Type B pancreatic cell (in vitro differentiated cells): ENCODE results near the gene CD82. TPM values are rescaled to one million over a fixed set of nuclear protein-coding genes. Genes with fewer than 3 reads are reported as not detected.

Source experiments
- DNase-seq: peaks from one replicate; pipeline ENCODE4 v3.0.0; 2021; ENCODE audit warnings: mixed read lengths; ENCODE audit not compliant: unreplicated experiment; ENCODE audit errors: extremely low spot score
- H3K27ac Mint-ChIP-seq: 2 replicates; pipeline ENCODE4 v1.8.0; 2021; ENCODE audit warnings: mild to moderate bottlenecking, mixed read lengths
- H3K27me3 Mint-ChIP-seq: 2 replicates; pipeline ENCODE4 v1.8.0; 2021; ENCODE audit warnings: mixed read lengths
- H3K36me3 Mint-ChIP-seq: 2 replicates; pipeline ENCODE4 v1.8.0; 2021; ENCODE audit warnings: mixed read lengths
- H3K4me1 Mint-ChIP-seq: one replicate; pipeline ENCODE4 v1.8.0; 2021; ENCODE audit warnings: mixed read lengths; ENCODE audit not compliant: unreplicated experiment
- H3K4me3 Mint-ChIP-seq: 2 replicates; pipeline ENCODE4 v1.8.0; 2021; ENCODE audit warnings: mild to moderate bottlenecking, mixed read lengths
- H3K9me3 Mint-ChIP-seq: 2 replicates; pipeline ENCODE4 v1.8.0; 2021; ENCODE audit warnings: mixed read lengths
- total RNA-seq: library from RNA; stranded (reverse); gene quantifications from 2 replicates; pipeline ENCODE4 v1.2.1, GENCODE V29; 2021; ENCODE audit warnings: low replicate concordance
- TF ChIP-seq, protein P1 (sequence below): fragments of 200-600 bp; sonication (generic); conservative IDR thresholded peaks from 2 replicates; pipeline ENCODE4 v1.5.0; 2021; ENCODE audit warnings: antibody characterized with exemption, mild to moderate bottlenecking

The CD82 gene
- total RNA-seq, 1 donor from 2014 or later = 82.1 TPM

DNA sequence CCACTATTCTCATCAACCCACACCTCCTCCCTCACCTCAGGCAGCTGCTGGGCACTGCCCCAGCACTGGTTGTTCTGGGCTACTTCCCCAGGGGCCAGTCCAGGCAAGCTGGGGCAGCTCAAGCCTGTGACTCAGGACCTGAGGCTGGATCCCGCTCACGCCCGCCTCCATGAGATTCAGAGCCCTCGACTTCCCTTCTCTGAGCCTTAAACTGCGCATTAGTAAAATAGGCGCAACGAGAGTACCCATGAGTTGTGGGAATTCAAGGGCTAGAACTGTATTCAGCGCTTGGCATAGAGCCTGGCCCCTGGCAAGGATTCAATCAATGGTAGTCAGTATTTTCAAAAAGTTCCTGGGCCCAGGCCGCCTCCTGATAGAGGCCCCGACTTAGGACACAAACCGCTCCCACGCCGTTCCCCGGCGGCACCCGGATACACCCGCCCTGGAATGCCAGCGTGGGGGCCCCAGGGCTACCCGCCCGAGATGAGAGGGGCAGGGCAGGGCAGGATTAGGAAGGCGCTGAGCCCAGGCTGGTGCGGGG is 723 bp upstream of the CD82 start:
- DNase-seq = no peak
- TF ChIP-seq, protein P1, sequence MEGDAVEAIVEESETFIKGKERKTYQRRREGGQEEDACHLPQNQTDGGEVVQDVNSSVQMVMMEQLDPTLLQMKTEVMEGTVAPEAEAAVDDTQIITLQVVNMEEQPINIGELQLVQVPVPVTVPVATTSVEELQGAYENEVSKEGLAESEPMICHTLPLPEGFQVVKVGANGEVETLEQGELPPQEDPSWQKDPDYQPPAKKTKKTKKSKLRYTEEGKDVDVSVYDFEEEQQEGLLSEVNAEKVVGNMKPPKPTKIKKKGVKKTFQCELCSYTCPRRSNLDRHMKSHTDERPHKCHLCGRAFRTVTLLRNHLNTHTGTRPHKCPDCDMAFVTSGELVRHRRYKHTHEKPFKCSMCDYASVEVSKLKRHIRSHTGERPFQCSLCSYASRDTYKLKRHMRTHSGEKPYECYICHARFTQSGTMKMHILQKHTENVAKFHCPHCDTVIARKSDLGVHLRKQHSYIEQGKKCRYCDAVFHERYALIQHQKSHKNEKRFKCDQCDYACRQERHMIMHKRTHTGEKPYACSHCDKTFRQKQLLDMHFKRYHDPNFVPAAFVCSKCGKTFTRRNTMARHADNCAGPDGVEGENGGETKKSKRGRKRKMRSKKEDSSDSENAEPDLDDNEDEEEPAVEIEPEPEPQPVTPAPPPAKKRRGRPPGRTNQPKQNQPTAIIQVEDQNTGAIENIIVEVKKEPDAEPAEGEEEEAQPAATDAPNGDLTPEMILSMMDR = no peak
- peak overlapping the region; percentile 95 for H3K27ac Mint-ChIP-seq
- H3K4me3 Mint-ChIP-seq = peak overlapping the region; percentile 80
- peaks cover 29% of the 10 kb centered on the region for H3K4me1 Mint-ChIP-seq
- H3K36me3 Mint-ChIP-seq = no peaks in the 10 kb centered on the region
- H3K9me3 Mint-ChIP-seq = no peaks in the 10 kb centered on the region
- peaks cover 6% of the 10 kb centered on the region for H3K27me3 Mint-ChIP-seq

DNA sequence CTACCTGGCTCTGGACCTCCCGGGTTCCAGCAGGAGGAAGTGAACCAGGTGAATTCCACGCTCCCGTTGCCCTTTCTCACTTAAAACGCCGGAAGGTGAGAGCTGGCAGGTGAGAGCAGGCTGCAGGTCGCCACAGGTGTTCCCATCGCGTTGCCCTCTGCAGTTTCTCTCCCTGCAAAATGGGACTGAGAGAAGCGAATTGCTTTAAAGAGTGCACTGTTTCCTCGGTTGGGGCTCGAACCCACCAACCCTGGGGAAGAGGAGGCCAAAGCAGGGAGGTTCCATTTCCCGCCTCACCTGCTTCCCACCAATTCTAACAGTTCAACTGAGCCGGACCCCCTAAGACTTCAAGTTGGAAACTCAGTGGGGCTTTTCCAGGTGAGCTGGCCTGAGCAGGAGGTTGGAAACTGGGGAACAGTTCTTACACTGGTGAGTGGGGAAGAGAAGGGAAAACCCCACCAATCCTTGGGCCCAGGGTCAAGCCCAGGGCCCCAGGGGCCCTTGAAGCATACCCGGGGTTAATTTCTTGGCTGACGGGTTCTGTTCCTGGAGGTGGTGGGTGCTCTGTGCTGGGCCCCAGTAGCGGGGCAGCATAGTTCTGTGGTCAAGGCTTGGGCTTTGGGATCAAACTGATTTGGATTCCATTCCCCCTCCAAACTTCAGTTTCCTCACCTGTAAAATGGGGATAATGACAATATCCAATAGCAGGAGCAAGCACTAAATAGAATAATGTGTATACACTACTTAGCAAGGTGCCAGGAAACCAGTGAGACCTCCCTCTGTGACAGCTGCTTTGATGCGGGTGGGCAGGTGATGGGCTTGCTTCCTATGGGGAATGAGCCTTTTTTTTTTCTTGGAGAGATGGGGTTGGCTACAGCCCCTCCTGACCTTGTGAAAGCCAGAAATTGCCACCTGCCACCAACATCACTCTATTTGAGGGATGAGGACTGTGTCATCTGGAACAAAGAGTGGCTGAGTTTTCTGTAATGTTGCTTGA is 788 bp downstream of the CD82 start:
- peaks cover 4% of the 10 kb centered on the region for H3K36me3 Mint-ChIP-seq
- no peak overlapping the region for H3K27ac Mint-ChIP-seq
- peaks cover 6% of the 10 kb centered on the region for H3K27me3 Mint-ChIP-seq
- TF ChIP-seq, protein P1 = no peak
- no peak for DNase-seq
- no peaks in the 10 kb centered on the region for H3K9me3 Mint-ChIP-seq
- peak overlapping the region; percentile 82 for H3K4me3 Mint-ChIP-seq
- peaks cover 34% of the 10 kb centered on the region for H3K4me1 Mint-ChIP-seq

DNA sequence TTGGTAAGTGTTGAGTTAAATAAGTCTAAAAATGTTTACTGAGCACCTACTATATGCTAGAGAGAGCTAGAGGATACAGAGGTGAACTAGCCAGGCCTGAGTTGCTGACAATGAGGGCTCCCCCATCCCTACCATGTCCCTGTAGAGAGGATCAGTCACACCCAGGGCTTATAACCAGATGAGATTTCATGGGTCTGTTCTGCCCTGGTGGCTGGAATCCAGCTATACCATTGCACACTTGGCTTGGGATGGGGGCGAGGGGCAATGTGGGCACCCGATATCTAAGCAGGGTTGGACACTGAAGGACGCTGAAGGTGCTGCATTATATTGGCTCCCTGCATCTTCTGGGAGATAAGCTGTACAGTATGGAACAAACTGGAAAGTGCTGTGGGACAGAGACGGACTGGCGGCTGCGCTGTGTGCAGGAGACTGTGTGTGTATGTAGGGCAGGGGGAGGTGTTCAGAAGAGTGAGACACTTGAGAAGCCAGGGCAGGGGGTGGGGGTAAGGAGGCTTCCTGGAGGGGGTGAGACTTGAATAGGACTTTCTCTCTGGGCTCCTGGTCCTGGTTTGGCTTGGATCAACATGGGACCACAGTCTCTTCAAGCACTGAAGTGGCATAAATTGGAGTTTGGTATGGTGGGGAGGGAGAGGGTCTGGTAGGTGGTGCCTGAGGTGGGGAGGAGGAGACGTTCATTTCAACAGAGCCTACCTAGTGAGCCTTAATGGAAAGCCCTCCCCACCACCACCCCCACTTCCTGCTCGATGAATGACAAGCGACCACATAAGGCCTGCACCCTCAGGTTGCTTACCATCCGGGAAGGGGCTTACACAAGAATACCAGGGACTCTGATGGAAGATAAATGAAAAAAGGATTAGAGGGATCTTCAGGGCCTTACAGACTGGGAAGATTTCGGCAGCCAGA is 1.8 kb downstream of the CD82 start:
- H3K9me3 Mint-ChIP-seq = no peaks in the 10 kb centered on the region
- H3K36me3 Mint-ChIP-seq = peaks cover 4% of the 10 kb centered on the region
- H3K4me1 Mint-ChIP-seq = peaks cover 41% of the 10 kb centered on the region
- peak overlapping the region; percentile 82 for H3K4me3 Mint-ChIP-seq
- peak overlapping the region; percentile 54 for H3K27ac Mint-ChIP-seq
- DNase-seq = no peak
- peaks cover 6% of the 10 kb centered on the region for H3K27me3 Mint-ChIP-seq
- TF ChIP-seq, protein P1 = peak; percentile 42

- peaks cover 6% of the 10 kb centered on the region for H3K27me3 Mint-ChIP-seq
- peaks cover 47% of the 10 kb centered on the region for H3K4me1 Mint-ChIP-seq
- peaks cover 4% of the 10 kb centered on the region for H3K36me3 Mint-ChIP-seq
- no peak for DNase-seq
- H3K4me3 Mint-ChIP-seq = peak overlapping the region; percentile 68
- H3K27ac Mint-ChIP-seq = peak overlapping the region; percentile 54
- no peaks in the 10 kb centered on the region for H3K9me3 Mint-ChIP-seq
- TF ChIP-seq, protein P1 = no peak
These were observed 2.4 kb downstream of the CD82 start for GRCh38 chr11:44567876-44568256.

DNA sequence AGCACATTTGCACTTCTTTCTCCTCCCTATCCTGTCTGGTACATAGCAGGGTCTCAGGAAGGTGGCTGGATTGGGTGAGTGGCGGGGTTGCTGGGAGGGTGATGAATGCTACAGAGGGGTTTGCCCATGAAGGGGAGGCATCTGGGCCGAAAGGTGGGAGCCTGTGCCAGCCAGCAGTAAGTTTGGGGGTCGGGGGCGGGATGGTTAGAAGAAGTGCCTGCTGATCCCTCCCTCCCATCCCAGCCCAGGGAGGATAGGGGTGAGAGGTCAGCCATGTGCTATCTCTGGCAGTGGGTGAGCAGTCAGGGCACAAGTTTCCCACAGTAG is 2.8 kb downstream of the CD82 start:
- H3K36me3 Mint-ChIP-seq = peaks cover 4% of the 10 kb centered on the region
- TF ChIP-seq, protein P1 = no peak
- H3K27ac Mint-ChIP-seq = peak overlapping the region; percentile 54
- peaks cover 6% of the 10 kb centered on the region for H3K27me3 Mint-ChIP-seq
- DNase-seq = no peak
- peaks cover 48% of the 10 kb centered on the region for H3K4me1 Mint-ChIP-seq
- peak overlapping the region; percentile 68 for H3K4me3 Mint-ChIP-seq
- no peaks in the 10 kb centered on the region for H3K9me3 Mint-ChIP-seq
